Measurements from ENCODE around the gene ANO3.

GRCh38 chr11:26439854-26440253, 107.9 kb downstream of the ANO3 start:
- no peak for TF ChIP-seq CTCF (IDR thresholded peaks at IDR 0.05)
- no peak for TF ChIP-seq POLR2A (IDR thresholded peaks at IDR 0.05)

Data from right lobe of liver (tissue), 4 donors.